GM19324 (cell line): Measurements from ENCODE around the gene MYO9A.
"Not testable (repeated sequence)": the region's sequence is repeated elsewhere in the genome, so short reads cannot be mapped to it uniquely, and the experiment has no call there.

Experiments
- ATAC-seq: cut with Tn5 transposase; IDR thresholded peaks from one replicate; pipeline ENCODE4 v1.9.1; 2021; ENCODE audit warnings: mild to moderate bottlenecking, moderate library complexity; ENCODE audit not compliant: unreplicated experiment, low FRiP score

The MYO9A gene

GRCh38 chr15:72139667-72140066 lies 21.7 kb upstream of the MYO9A start:
- ATAC-seq, result no peak

- ATAC-seq, result no peak
These were observed 18.5 kb upstream of the MYO9A start for GRCh38 chr15:72136170-72137051.

GRCh38 chr15:72135719-72136118 lies 17.8 kb upstream of the MYO9A start:
- no peak for ATAC-seq

- ATAC-seq, result no peak
These were observed 15.3 kb upstream of the MYO9A start for GRCh38 chr15:72133211-72133610.

GRCh38 chr15:72131922-72132321 lies 14.0 kb upstream of the MYO9A start:
- no peak for ATAC-seq

GRCh38 chr15:72130272-72130671 lies 12.3 kb upstream of the MYO9A start:
- ATAC-seq, result no peak

GRCh38 chr15:72128359-72128758 lies 10.4 kb upstream of the MYO9A start:
- ATAC-seq, result no peak

- ATAC-seq, result no peak
These were observed 9.9 kb upstream of the MYO9A start for GRCh38 chr15:72127724-72128322.

- no peak for ATAC-seq
These were observed 6.3 kb upstream of the MYO9A start for GRCh38 chr15:72124218-72124617.

GRCh38 chr15:72117486-72118016 lies 399 bp downstream of the MYO9A start:
- ATAC-seq, result peak; percentile 81

- ATAC-seq, result no peak
These were observed 1.0 kb downstream of the MYO9A start for GRCh38 chr15:72116731-72117485.

- no peak for ATAC-seq
These were observed 4.5 kb downstream of the MYO9A start for GRCh38 chr15:72113347-72114031.

GRCh38 chr15:72112805-72113204 lies 5.1 kb downstream of the MYO9A start:
- ATAC-seq, result no peak

GRCh38 chr15:72112116-72112515 lies 5.8 kb downstream of the MYO9A start:
- ATAC-seq, result no peak

GRCh38 chr15:72110355-72110754 lies 7.6 kb downstream of the MYO9A start:
- ATAC-seq, result no peak

- ATAC-seq, result no peak
These were observed 11.9 kb downstream of the MYO9A start for GRCh38 chr15:72106068-72106467.

- ATAC-seq, result no peak
These were observed 12.8 kb downstream of the MYO9A start for GRCh38 chr15:72105111-72105510.

GRCh38 chr15:72100551-72100950 lies 17.4 kb downstream of the MYO9A start:
- not testable (repeated sequence) for ATAC-seq

- no peak for ATAC-seq
These were observed 18.8 kb downstream of the MYO9A start for GRCh38 chr15:72099155-72099554.

GRCh38 chr15:72098040-72098439 lies 19.9 kb downstream of the MYO9A start:
- ATAC-seq, result no peak
